ENCODE data around the gene OR51V1. TPM values are rescaled to one million over a fixed set of nuclear protein-coding genes. Genes with fewer than 3 reads are reported as not detected.

OR51V1 gene
- total RNA-seq, 1 donor from 2014 or later, result not detected

- Histone ChIP-seq H3K4me3 (no peak overlapping the region), H3K27ac (no peak overlapping the region), H3K9me3 (no peaks in the 10 kb centered on the region), H3K4me1 (no peaks in the 10 kb centered on the region), H3K36me3 (no peaks in the 10 kb centered on the region), H3K27me3 (no peaks in the 10 kb centered on the region)
- DNase-seq (ENCODE audit: extremely low spot score in 2 of 2), result no peak
- no peak for TF ChIP-seq POLR2A (IDR thresholded peaks at IDR 0.05)
- no peak for TF ChIP-seq CTCF (IDR thresholded peaks at IDR 0.05)
- TF ChIP-seq POLR2AphosphoS5 (IDR thresholded peaks at IDR 0.05; ENCODE audit: insufficient read depth in 1 of 2, low read depth in 1 of 2), result no peak
- intact Hi-C loops (cut with DNase I), result no loop called here
These were observed 2.9 kb downstream of the OR51V1 start for GRCh38 chr11:5197536-5197935.

GRCh38 chr11:5196731-5197130 lies 3.8 kb downstream of the OR51V1 start:
- no peaks in the 10 kb centered on the region for H3K9me3 ChIP-seq
- H3K27me3 ChIP-seq, result no peaks in the 10 kb centered on the region
- H3K4me1 ChIP-seq, result no peaks in the 10 kb centered on the region
- intact Hi-C loops (cut with DNase I), result no loop called here
- no peak overlapping the region for H3K4me3 ChIP-seq
- no peak for DNase-seq (ENCODE audit: extremely low spot score in 2 of 2)
- TF ChIP-seq POLR2A (IDR thresholded peaks at IDR 0.05) (no peak), CTCF (IDR thresholded peaks at IDR 0.05) (no peak), POLR2AphosphoS5 (IDR thresholded peaks at IDR 0.05; ENCODE audit: insufficient read depth in 1 of 2, low read depth in 1 of 2) (no peak)
- no peak overlapping the region for H3K27ac ChIP-seq
- no peaks in the 10 kb centered on the region for H3K36me3 ChIP-seq

- no peak overlapping the region for H3K27ac ChIP-seq
- H3K9me3 ChIP-seq, result no peaks in the 10 kb centered on the region
- intact Hi-C loops (cut with DNase I), result no loop called here
- DNase-seq (ENCODE audit: extremely low spot score in 2 of 2), result no peak
- no peaks in the 10 kb centered on the region for H3K4me1 ChIP-seq
- TF ChIP-seq CTCF (IDR thresholded peaks at IDR 0.05) (no peak), POLR2AphosphoS5 (IDR thresholded peaks at IDR 0.05; ENCODE audit: insufficient read depth in 1 of 2, low read depth in 1 of 2) (no peak), POLR2A (IDR thresholded peaks at IDR 0.05) (no peak)
- H3K27me3 ChIP-seq, result no peaks in the 10 kb centered on the region
- H3K4me3 ChIP-seq, result no peak overlapping the region
- H3K36me3 ChIP-seq, result no peaks in the 10 kb centered on the region
These were observed 4.4 kb downstream of the OR51V1 start for GRCh38 chr11:5196067-5196466.

GRCh38 chr11:5192738-5193137 lies 7.7 kb downstream of the OR51V1 start:
- H3K9me3 ChIP-seq, result no peaks in the 10 kb centered on the region
- intact Hi-C loops (cut with DNase I), result no loop called here
- no peaks in the 10 kb centered on the region for H3K36me3 ChIP-seq
- no peaks in the 10 kb centered on the region for H3K27me3 ChIP-seq
- no peak overlapping the region for H3K4me3 ChIP-seq
- no peak overlapping the region for H3K27ac ChIP-seq
- no peak for DNase-seq (ENCODE audit: extremely low spot score in 2 of 2)
- no peaks in the 10 kb centered on the region for H3K4me1 ChIP-seq
- TF ChIP-seq POLR2A (IDR thresholded peaks at IDR 0.05) (no peak), POLR2AphosphoS5 (IDR thresholded peaks at IDR 0.05; ENCODE audit: insufficient read depth in 1 of 2, low read depth in 1 of 2) (no peak), CTCF (IDR thresholded peaks at IDR 0.05) (no peak)

GRCh38 chr11:5188201-5188600 lies 12.3 kb downstream of the OR51V1 start:
- H3K4me1 ChIP-seq, result no peaks in the 10 kb centered on the region
- H3K36me3 ChIP-seq, result no peaks in the 10 kb centered on the region
- no peak for TF ChIP-seq POLR2AphosphoS5 (IDR thresholded peaks at IDR 0.05; ENCODE audit: insufficient read depth in 1 of 2, low read depth in 1 of 2)
- no peak for TF ChIP-seq POLR2A (IDR thresholded peaks at IDR 0.05)
- no peak for TF ChIP-seq CTCF (IDR thresholded peaks at IDR 0.05)
- no peak overlapping the region for H3K27ac ChIP-seq
- no peak overlapping the region for H3K4me3 ChIP-seq
- no peak for DNase-seq (ENCODE audit: extremely low spot score in 2 of 2)
- intact Hi-C loops (cut with DNase I), result loop anchor here (5.0 kb wide), 1 partner anchor 1449 kb away; no protein-coding TSS in a partner anchor
- no peaks in the 10 kb centered on the region for H3K27me3 ChIP-seq
- H3K9me3 ChIP-seq, result no peaks in the 10 kb centered on the region
